DMS53 treated with DMSO at 0.1 percent for 48 hours (cell line): ENCODE data around the gene IL22RA1.

Source experiments
- DNase-seq: peaks from one replicate; lab custom pipeline; 2025; ENCODE audit not compliant: unreplicated experiment; lab: John Stamatoyannopoulos, UW

IL22RA1 gene

DNA sequence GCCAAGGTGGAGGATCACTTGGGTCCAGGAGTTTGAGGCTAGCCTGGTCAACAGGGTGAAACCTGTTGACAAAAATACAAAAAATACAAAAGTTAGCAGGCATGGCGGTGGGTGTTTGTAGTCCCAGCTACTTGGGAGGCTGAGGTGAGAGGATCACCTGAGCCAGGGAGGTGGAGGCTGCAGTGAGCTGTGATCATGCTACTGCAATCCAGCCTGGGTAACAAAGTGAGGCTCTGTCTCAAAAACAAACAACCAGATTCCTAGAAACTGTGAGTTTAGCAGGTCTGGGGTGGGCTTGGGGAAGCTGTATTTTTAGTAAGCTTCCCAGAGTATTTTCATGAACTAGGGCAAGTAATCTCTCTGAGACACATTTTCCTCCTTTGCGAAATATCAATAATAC, 25.8 kb downstream of the IL22RA1 start:
- no peak for DNase-seq

DNA sequence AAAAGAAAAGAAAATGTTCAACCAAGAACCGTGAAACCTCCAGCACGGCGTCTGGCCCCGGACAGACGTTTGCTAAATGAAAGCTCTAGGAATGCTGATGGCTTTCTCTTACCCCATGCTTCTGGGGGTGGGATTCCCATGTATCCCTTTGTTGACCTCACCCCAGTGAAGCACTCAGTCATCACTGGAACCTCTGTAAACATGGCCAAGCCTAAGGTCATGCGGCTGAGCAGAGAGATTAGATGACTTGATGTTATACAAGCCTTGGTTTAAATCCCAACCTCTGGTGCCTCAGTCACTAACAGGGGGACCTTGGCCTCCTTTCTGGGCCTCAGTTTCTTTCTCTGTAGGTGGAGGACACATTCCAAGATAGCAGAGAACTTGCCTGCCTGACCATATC, 28.2 kb downstream of the IL22RA1 start:
- no peak for DNase-seq

DNA sequence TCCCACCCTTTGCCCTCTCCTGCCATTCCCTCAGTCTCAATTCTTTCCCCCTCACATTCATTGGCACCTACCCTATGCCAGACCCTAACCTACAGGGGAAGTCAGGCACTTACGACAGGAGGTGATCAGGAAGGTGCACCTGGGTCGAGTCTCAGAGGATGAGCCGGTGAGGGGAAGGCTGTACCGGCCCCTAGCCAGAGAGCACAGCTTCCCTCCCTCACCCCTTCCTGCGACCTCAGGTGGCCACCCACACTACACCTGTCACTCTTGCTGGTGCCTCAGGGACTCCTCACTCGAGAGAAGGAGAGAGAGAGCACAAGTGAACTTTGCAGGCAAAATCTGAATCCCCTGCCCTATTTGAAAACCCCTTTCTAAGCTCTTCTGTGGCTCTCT, 29.3 kb downstream of the IL22RA1 start:
- DNase-seq, result no peak

DNA sequence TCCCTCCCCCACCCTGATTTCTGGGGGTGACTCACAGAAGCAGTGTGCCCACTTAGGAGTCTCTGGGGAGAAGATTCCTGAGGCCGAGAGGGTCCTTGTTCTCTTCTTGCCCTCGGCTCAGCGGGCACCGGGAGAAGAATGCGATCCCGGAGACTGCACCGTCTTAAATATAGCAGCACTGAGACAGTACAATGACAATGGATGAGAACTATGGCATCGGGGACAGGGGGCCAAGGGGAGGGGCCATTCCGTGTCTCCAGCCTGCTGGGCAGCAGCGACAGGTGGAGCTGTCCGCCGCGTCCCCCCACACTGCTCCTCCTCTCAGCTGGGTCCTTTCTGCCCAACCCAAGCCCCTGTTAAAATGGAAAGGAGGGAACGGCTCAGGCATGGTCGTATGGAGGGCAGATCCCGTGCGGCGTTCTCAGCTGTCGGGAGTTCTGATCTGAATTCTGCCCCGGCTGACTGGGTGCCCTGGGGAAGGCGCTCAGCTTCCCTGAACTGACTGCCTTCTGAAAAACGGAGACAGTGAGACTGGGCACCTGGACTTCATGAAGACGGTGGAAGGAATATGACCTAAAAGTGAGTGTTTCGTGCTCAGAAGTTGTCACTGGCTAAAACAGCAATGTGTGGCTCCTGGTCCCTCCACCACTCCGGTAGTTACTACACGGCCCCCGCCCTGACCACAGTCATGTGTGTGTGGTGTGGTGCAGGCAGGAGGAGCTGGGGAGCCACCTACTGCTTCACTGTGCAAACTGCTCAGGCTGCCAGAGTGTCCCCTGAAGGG, 30.8 kb downstream of the IL22RA1 start, which contains the start of gene MYOM3:
Gene MYOM3 (minus strand): TSS at position 140 of the 784 bp plus-strand sequence. CDS start 3,499 bp downstream, outside the sequence.
- peak; percentile 66 for DNase-seq

DNA sequence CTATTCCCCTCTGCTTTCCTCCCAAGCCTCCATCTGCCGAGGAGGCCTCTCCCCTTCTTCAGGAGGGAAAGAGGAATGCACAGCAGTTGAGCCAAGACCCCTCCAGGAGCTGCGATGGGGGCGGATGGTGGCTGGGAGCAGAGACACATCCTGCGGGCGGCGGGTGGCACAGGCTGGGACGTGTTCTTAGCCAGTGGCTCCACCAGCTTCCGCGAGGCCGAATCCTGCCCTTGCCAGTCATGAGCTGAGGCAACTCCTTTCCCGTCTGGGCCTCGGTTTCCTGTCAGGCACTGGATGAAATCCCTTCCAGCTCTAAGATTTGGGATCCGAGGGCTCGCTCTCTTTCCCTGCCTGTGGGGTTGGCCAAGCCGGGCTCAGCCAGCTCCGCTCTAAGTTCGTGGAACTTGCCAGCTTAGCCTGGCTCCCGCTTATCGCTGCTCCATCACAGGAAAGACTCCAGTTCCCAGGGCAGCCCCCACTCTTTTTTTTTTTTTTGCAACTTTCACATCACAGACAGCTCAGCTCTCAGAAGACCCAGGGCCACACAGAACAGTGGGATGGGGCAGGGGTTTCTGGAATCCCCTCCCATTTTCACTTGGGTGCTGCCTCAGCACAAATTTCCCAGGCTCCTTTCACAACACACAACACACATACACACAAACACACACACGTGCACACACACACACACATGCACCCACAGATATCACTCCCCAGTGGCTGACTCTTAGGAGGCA, 31.5 kb downstream of the IL22RA1 start:
- DNase-seq, result no peak

DNA sequence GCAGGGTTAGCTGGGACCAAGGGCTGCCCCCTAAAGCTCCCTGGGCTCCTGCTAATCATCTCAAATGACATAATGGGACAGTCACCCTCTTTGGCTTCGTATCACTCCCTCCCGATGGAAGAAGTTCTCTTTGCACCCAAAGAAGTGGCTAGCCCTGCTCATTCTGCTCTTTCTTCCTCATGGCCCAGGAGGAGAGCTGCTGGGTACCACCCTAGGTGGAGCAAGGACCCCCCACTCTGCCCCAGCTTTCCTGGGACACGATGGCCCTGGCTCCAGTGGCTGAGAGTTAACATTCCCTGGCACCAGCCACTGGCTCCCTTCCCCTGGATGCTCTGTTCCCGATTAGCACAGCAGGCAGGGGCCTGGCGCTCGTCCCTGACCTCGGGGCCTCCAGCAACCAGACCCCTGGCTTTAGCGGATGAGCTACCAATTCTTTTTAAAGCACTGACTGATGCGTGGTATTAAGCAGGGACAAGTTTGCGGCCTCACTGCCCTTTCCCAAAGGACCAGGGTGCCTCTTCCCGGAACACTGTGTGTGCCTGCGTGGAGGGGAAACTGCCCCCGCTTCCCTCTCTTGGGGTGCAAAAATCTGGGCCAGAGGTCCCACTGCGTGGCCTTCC, 32.2 kb downstream of the IL22RA1 start:
- DNase-seq, result no peak

DNA sequence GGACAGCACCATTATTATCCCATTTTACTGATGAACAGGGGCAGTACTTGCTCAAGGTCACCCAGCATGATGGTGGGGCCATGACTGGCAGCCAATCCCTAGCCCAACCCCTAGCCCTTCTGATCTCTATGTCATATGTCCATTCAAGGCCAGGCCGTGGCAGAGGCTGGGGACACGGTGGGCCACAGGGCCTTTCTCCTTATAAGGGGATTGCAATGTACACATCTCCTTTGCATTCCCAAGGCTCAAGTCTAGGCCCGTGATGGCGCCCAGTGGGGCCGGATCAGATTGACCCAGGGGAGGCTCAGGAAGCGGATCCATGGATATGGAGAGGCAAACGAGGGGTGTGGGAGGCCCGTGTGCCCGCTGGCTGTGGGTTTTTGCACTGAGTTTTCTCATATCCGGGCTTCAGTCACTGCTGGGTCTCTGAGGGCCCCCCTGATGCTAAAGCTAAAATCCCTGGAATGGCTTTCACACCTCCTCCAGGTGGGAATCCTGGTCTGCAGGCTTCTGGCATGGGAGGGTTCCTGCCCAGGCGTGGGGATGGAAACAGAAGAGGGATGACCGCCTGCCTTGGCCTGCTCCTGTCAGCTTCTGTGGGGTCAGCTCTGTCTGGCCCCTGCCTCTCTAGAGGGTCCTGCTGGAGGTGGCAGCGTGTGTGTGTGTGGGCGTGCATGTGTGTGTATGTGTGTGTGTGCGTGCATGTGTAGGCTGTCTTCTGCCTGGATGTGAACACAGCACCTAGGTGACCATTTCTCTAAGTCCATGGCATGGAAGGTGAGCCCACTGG, 33.1 kb downstream of the IL22RA1 start:
- DNase-seq, result no peak

DNA sequence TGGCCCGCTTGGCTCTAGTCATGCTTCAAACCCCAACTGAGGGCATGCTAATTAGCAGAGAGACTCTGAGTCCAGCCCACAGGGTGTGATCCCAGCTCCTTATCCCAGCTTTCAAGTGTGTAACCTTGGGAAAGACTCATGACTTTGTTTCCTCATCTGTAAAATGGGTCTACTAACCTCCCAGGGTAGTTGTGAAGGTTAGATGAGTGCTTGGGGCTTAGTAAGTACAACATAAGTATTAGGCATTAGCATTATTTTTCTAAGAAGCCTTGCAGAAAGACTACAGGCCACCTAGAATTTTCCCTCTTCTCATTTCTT, 33.8 kb downstream of the IL22RA1 start:
- no peak for DNase-seq

DNA sequence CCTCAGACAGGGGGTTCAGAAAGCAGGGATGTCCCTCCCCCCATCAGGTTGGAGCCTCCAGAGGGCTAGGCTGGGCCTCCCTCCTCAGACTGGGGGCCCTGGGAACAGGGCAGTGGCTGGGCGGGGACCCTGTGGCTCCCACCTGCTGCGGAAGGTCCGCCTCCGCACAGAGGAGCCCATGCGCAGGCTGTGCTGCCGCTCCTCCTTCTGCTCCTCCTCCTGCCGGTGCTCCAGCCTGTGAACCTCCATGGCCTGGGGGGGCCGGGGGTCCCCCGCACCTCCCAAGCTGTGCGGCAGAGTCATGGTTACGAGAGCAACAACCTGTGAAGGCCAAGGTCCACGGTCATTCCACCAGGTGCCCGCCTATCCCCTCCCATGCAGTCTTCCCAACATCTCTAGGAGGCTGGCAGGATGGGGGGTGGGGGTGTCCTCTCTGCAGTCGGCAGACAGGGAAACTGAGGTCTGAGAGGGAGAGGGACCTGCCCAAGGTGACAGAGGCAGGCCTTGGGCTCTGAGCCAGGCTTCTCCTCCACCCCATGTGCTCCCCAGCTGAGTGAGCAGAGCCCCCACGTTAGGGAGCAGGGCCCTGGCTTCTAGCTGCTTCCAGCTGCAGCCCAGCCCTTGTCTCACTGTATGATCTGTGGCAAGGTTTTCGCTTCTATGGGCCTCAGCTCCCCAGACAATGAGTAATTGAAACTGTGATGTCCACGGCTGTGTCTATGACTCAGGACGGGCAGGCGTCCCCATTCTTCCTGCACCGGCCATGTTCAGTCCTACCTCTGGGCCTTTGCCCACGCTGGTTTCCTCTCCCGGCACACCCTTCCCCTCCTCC, 34.4 kb downstream of the IL22RA1 start:
- DNase-seq, result no peak

DNA sequence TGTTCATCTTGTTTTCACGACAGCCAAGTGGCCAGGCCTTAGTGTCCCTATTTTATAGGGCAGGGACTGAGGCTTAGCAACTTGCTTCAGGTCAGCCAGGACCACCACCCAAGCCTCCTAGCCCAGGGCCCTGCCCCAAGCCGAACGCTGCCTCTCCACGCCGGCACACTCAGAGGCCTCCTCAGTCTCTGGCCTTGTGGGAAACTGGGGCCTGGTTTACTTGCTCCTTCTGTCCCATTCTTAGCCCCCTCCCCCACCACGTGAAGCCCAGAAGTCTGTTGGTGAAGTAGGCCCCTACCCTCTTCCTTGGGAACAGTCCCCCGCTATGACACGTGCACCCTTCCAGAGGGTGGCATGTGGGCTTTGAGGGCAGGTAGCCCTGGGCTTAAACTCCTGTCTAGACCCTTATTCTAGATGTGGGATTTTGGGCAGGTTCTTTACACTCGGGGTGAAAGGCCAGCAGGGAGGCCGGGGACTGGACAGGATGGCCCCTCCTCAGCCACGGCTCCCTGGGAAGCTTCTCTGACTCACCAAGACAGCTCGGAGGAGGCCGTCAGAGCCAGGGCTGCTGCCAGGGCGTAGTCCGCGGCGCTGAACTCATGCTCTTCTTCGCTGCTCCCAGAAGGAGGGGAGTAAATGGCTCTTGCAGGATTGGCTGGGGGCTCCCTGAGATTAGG, 35.3 kb downstream of the IL22RA1 start:
- DNase-seq, result no peak

DNA sequence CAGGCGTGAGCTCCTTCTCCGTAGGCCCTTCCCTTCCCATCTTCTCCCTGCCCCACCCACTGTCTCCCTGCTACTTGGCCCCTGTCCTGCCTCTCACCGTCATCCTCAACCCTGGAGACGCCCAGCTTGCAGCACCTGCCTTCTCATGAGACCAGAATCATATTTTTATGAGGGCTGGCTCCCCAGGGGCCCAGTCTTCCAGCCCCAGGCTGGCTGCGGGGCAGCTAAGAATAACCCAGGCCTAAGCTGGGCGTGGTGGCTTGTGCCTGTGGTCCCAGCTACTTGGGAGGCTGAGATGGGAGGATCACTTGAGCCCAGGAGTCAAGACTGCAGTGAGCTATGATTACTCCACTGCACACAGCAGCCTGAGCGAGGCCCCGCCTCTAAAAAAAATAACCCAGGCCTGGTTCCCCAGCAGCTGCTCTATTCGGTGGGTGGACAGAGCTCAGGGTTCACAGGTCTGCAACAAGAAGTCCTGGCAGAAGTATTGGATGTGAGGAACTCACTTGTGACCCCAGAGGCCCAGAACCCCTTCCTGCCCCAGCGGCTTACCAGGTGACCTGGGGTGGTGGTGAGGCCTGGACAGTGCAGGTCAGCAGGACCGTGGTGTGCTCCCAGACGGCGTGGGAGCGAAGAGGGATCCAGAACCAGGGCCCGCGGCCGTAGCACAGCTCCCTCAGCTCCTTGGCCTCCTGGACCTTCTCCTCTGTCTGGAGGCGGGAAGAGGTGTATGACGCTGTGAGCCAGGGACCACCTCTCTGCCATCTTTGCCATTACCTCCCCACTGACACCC, 37.4 kb downstream of the IL22RA1 start:
- DNase-seq, result no peak

DNA sequence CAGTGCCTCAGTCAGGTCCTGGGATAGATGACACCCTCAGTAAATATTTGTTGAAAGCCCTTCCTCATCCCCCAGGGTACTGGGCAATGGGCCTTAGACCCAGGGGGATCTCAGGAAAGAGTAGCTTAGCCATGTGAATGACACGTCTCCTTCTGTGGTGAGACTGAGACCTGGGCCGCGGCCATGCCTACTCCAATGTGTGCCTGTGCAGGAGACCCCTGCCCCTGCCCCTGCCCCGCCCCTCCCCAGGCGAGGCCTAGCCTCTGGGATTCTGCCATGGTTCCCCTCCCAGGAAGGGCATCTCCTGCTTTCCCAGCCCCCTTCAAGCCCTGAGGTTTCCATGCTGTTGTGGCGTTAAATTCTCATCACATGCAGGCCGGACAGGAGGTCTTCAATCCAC, 38.1 kb downstream of the IL22RA1 start:
- DNase-seq, result no peak

DNA sequence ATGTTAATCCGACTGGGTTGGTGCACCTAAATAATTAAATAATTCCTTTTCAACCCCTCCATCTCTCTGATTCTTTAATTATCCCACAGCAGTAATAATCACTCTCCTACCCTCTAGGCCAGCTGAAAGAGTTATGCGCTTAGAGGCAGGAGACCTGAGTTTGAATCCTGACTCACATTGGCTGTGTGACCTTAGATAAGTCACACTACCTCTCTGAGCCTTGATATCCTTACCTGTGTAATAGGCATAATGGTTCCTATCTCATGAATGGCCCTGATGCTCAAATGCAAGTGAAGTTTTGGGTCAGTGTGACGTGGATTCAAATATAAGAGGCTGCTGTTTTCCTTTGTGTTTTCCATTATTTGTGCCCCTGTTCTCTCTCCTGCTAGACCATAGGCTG, 39.1 kb downstream of the IL22RA1 start:
- no peak for DNase-seq

DNA sequence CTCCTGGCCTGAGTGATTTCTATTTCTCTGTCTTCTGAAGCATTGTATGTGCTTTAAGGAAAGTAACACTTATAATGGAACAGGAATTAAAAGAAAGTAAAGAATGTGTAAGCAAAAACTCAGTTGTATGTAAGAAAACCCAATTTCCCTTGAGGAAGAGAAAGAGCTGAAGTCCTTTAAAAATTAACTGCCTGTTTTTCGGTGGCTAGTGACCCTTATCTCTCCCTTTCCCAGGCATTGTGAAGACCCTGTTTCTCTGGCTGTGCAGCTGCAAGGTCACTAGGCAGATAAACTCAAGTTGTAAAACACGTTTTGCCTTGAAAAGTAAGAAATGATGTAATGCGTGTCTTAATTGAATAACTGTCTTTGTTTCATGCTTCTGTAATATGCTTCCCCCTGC, 39.5 kb downstream of the IL22RA1 start:
- DNase-seq, result no peak

DNA sequence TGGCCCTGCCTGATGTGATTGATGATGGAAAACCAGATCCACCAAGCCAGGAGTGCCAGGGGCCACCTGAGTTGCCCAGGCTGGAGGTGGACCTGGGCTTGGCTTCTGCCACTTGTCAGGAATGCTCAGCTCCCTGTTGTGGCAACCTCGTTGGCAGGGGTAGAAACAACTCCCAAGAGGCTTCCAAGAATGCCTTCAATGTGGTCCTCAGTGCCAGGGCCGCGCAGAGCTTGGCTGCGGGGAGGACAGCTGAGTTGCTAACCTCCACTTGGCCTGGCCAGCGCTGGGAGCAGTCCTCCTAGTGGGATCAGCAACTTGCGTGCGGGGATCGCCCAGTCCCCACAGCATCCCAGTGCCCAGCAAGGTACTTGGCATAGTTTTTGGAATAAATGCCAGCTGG, 40.0 kb downstream of the IL22RA1 start:
- no peak for DNase-seq

DNA sequence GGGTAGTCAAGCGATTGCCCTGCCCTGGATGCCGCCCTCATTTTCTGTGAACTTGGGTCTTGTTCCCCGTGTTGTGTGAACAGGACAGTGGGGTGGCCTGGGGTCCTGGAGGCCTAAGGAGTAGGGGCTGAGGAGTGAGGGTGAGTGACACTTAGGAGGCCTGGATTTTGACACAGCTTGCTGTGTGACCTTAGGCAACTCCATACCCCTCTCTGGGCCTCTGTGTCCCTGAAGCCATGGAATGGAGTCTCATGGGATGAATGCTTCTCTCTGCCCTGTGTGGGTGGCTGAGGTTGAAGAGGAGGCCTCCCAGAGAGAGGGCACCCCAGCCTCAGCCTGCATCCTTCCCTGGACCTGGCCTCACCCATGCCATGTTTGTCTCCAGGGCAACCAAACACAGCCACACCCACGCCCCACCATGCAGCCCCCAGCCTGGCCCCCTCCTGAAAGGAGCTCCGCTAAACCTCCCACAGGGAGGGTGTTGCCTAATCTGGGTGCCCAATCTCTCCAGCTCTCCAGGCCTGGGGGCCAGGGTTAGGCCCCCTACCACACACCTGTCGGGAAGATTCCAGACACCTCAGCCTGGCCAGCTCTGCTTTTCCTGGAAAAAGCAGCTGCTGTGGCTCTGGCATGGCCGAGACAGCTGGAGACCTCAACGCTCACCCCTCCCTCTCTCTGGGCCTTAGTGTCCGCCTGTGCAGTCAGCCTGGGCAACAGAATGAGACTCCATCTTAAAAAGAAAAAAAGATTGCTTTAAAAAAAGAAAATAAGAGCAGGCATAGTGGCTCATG, 40.9 kb downstream of the IL22RA1 start:
- no peak for DNase-seq

DNA sequence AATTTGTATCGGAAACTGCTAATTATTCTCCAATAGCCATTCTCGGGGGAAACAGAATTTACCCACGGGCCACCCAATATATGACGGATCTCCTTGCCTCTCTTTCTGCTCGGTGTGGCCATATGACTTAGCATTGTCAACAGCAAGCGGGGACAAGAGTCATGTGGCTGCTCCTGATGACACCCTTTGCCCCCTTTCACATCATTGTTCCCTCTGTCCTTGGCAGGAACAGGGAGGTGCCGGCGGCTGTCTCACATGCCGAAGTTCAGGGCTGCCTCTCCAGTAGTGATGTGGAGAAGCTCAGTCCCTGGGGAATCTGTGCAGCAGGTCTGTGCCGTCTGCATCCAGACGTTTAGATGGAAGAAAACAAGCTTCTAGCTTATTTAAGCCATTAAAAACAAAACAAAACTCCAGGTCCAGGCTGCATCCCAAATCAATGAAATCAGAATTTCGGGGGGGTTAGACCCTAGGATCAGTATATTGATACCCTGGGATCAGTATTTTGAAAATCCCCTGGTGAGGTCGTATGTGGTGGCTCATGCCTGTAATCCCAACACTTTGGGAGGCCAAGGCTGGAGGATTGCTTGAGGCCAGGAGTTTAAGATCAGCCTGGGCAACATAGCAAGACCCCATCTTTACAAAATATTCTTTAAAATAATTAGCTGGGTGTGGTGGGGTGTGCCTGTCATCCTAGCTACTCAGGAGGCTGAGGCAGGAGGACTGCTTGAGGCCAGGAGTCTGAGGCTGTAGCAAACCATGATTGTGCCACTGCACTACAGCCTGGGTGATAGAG, 41.8 kb downstream of the IL22RA1 start:
- no peak for DNase-seq
